ENCODE results near the gene ZBTB20. TPM values are rescaled to one million over a fixed set of nuclear protein-coding genes. Genes with fewer than 3 reads are reported as not detected.

ZBTB20 gene
- total and polyA plus RNA-seq, 4 donors, result 0.74 to 77.1 (median 27.9) TPM

- no peaks in the 10 kb centered on the region for H3K9me3 ChIP-seq (ENCODE audit: control insufficient read depth in 4 of 4, insufficient read depth in 3 of 4, low read length in 3 of 4)
- no peak for DNase-seq
- no peaks in the 10 kb centered on the region for H3K27me3 ChIP-seq (ENCODE audit: control insufficient read depth in 3 of 3, insufficient read depth in 3 of 3, low read length in 2 of 3)
- H3K9ac ChIP-seq (ENCODE audit: insufficient read depth in 1 of 2, low read length in 2 of 2), result no peak overlapping the region
- no peak for TF ChIP-seq CTCF (IDR thresholded peaks at IDR 0.05; ENCODE audit: control extremely low read depth, extremely low read depth)
- H3K36me3 ChIP-seq (ENCODE audit: control insufficient read depth in 4 of 4, insufficient read depth in 4 of 4, low read length in 4 of 4), result no peaks in the 10 kb centered on the region
- ATAC-seq (ENCODE audit: insufficient read depth, low FRiP score), result no peak
- no peak overlapping the region for H3K27ac ChIP-seq (ENCODE audit: low read depth in 1 of 2, low read length in 1 of 2)
- no peak overlapping the region for H3K4me3 ChIP-seq
- peaks cover 0 to 19% (median 0%) of the 10 kb centered on the region in 5 donors for H3K4me1 ChIP-seq (ENCODE audit: control insufficient read depth in 5 of 5, insufficient read depth in 5 of 5, low read length in 5 of 5)
These were observed 670.6 kb downstream of the ZBTB20 start for GRCh38 chr3:114476511-114476910.

GRCh38 chr3:114471478-114471877 lies 675.6 kb downstream of the ZBTB20 start:
- Histone ChIP-seq H3K4me1 (ENCODE audit: control insufficient read depth in 5 of 5, insufficient read depth in 5 of 5, low read length in 5 of 5) (peaks cover 0 to 19% (median 0%) of the 10 kb centered on the region in 5 donors), H3K36me3 (ENCODE audit: control insufficient read depth in 4 of 4, insufficient read depth in 4 of 4, low read length in 4 of 4) (no peaks in the 10 kb centered on the region), H3K4me3 (no peak overlapping the region), H3K27ac (ENCODE audit: low read depth in 1 of 2, low read length in 1 of 2) (no peak overlapping the region), H3K9me3 (ENCODE audit: control insufficient read depth in 4 of 4, insufficient read depth in 3 of 4, low read length in 3 of 4) (no peaks in the 10 kb centered on the region), H3K27me3 (ENCODE audit: control insufficient read depth in 3 of 3, insufficient read depth in 3 of 3, low read length in 2 of 3) (no peaks in the 10 kb centered on the region), H3K9ac (ENCODE audit: insufficient read depth in 1 of 2, low read length in 2 of 2) (no peak overlapping the region)
- no peak for DNase-seq
- ATAC-seq (ENCODE audit: insufficient read depth, low FRiP score), result no peak
- WGBS, 2 donors, result 92 to 95% methylated on average over 2 of the region's 2 CpGs
- TF ChIP-seq CTCF (IDR thresholded peaks at IDR 0.05; ENCODE audit: control extremely low read depth, extremely low read depth), result no peak

GRCh38 chr3:114469070-114469469 lies 678.0 kb downstream of the ZBTB20 start:
- DNase-seq, result no peak
- WGBS, 2 donors, result 73 to 92% methylated on average over 1 of the region's 1 CpG
- Histone ChIP-seq H3K4me1 (ENCODE audit: control insufficient read depth in 5 of 5, insufficient read depth in 5 of 5, low read length in 5 of 5) (peaks cover 0 to 14% (median 0%) of the 10 kb centered on the region in 5 donors), H3K4me3 (no peak overlapping the region), H3K27me3 (ENCODE audit: control insufficient read depth in 3 of 3, insufficient read depth in 3 of 3, low read length in 2 of 3) (no peaks in the 10 kb centered on the region), H3K9ac (ENCODE audit: insufficient read depth in 1 of 2, low read length in 2 of 2) (no peak overlapping the region), H3K9me3 (ENCODE audit: control insufficient read depth in 4 of 4, insufficient read depth in 3 of 4, low read length in 3 of 4) (no peaks in the 10 kb centered on the region), H3K27ac (ENCODE audit: low read depth in 1 of 2, low read length in 1 of 2) (no peak overlapping the region), H3K36me3 (ENCODE audit: control insufficient read depth in 4 of 4, insufficient read depth in 4 of 4, low read length in 4 of 4) (no peaks in the 10 kb centered on the region)
- no peak for TF ChIP-seq CTCF (IDR thresholded peaks at IDR 0.05; ENCODE audit: control extremely low read depth, extremely low read depth)
- ATAC-seq (ENCODE audit: insufficient read depth, low FRiP score), result no peak

GRCh38 chr3:114466816-114467215 lies 680.3 kb downstream of the ZBTB20 start:
- WGBS, 2 donors, result 97 to 98% methylated on average over 4 of the region's 4 CpGs
- Histone ChIP-seq H3K4me3 (no peak overlapping the region), H3K36me3 (ENCODE audit: control insufficient read depth in 4 of 4, insufficient read depth in 4 of 4, low read length in 4 of 4) (no peaks in the 10 kb centered on the region), H3K27me3 (ENCODE audit: control insufficient read depth in 3 of 3, insufficient read depth in 3 of 3, low read length in 2 of 3) (no peaks in the 10 kb centered on the region), H3K4me1 (ENCODE audit: control insufficient read depth in 5 of 5, insufficient read depth in 5 of 5, low read length in 5 of 5) (peaks cover 0 to 14% (median 0%) of the 10 kb centered on the region in 5 donors), H3K27ac (ENCODE audit: low read depth in 1 of 2, low read length in 1 of 2) (no peak overlapping the region), H3K9me3 (ENCODE audit: control insufficient read depth in 4 of 4, insufficient read depth in 3 of 4, low read length in 3 of 4) (no peaks in the 10 kb centered on the region), H3K9ac (ENCODE audit: insufficient read depth in 1 of 2, low read length in 2 of 2) (no peak overlapping the region)
- DNase-seq (no peak), ATAC-seq (ENCODE audit: insufficient read depth, low FRiP score) (no peak)
- TF ChIP-seq CTCF (IDR thresholded peaks at IDR 0.05; ENCODE audit: control extremely low read depth, extremely low read depth), result no peak
